Measurements from ENCODE around the gene COX8C. TPM values are rescaled to one million over a fixed set of nuclear protein-coding genes. Genes with fewer than 3 reads are reported as not detected.
A peak's percentile ranks its signal among the peaks of the same experiment; 100 is the strongest.

The COX8C gene
- total and polyA plus RNA-seq, 3 donors from 2014 or later: 19.9 to 65.3 (median 39.1) TPM

GRCh38 chr14:93333631-93334103 is 13.3 kb upstream of the COX8C start:
- TF ChIP-seq CTCF (IDR thresholded peaks at IDR 0.05) (no peak), POLR2A (IDR thresholded peaks at IDR 0.05) (no peak)
- no peak for DNase-seq
- Histone ChIP-seq H3K9me3 (no peaks in the 10 kb centered on the region), H3K4me1 (peaks cover 11% of the 10 kb centered on the region), H3K27ac (peak overlapping the region; percentile 78 to 97), H3K36me3 (ENCODE audit: low read depth, missing control alignments) (no peaks in the 10 kb centered on the region), H3K27me3 (no peaks in the 10 kb centered on the region), H3K4me3 (peak overlapping the region; percentile 82 to 95)
- intact Hi-C loops (cut with DNase I; ENCODE audit: low total_unique reads): no loop called here
- WGBS, 2 donors: 2 to 9% methylated on average over 7 of the region's 7 CpGs

DNA sequence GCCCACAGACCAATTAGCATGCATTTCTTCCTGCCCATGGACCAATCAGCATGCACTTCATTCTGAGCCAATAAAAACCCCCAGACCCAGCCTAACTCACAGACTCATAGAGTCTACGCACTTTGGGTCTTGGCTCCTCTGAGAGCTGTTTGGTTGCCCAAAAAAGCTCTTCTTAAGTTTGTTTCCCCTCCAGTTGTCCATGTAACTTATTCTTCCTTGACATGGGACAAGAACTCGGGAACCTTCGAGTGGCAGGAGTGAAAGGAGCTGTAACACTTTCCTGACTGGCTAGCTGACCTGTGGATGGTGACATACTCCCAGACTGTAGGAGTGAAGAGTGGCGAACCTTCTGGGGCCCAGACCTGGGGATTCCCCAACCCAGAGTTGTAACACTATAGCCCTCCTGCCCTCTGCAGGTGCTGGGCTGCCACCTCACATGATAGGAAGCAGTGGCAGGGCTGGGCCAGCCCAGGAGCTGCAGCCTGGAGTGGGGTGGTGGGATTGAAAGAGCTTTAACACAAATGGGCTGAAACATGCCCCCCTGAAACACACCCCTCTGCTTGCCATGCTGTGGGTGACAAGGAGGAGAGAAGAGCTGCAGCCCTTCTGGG is 9.7 kb upstream of the COX8C start:
- TF ChIP-seq CTCF (IDR thresholded peaks at IDR 0.05) (no peak), POLR2A (IDR thresholded peaks at IDR 0.05) (no peak)
- DNase-seq: no peak
- H3K4me3 ChIP-seq: no peak overlapping the region
- no peak overlapping the region for H3K27ac ChIP-seq
- 82 to 87% methylated on average over 4 of the region's 4 CpGs for WGBS, 2 donors
- peaks cover 6% of the 10 kb centered on the region for H3K4me1 ChIP-seq
- H3K27me3 ChIP-seq: no peaks in the 10 kb centered on the region
- H3K36me3 ChIP-seq (ENCODE audit: low read depth, missing control alignments): no peaks in the 10 kb centered on the region
- no peaks in the 10 kb centered on the region for H3K9me3 ChIP-seq
- intact Hi-C loops (cut with DNase I; ENCODE audit: low total_unique reads): no loop called here

DNA sequence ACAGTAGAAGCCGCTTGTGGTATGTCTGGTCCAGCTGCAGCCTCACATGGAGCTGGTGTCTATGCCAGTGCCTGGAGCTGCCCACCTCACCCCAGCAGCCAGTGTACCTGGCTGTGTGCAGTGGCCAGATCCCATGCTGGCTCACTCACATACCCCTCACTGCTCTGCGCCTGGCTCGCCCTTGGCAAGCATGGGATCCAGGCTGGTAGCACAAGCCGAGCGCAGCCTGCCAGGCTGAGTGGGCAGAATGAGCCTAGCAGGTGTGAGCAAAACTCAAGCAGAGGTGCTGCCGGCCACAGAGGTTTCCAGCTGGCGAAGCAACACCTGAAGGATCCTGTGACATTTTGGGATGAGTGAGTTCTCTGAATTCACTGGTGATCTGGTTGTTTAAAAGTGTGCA is 9.1 kb upstream of the COX8C start:
- intact Hi-C loops (cut with DNase I; ENCODE audit: low total_unique reads): no loop called here
- no peaks in the 10 kb centered on the region for H3K27me3 ChIP-seq
- WGBS, 2 donors: 96% methylated on average over 3 to 6 of the region's 7 CpGs
- H3K27ac ChIP-seq: no peak overlapping the region
- H3K4me1 ChIP-seq: peaks cover 6% of the 10 kb centered on the region
- H3K4me3 ChIP-seq: no peak overlapping the region
- H3K9me3 ChIP-seq: no peaks in the 10 kb centered on the region
- DNase-seq: no peak
- no peaks in the 10 kb centered on the region for H3K36me3 ChIP-seq (ENCODE audit: low read depth, missing control alignments)
- TF ChIP-seq POLR2A (IDR thresholded peaks at IDR 0.05) (no peak), CTCF (IDR thresholded peaks at IDR 0.05) (no peak)

DNA sequence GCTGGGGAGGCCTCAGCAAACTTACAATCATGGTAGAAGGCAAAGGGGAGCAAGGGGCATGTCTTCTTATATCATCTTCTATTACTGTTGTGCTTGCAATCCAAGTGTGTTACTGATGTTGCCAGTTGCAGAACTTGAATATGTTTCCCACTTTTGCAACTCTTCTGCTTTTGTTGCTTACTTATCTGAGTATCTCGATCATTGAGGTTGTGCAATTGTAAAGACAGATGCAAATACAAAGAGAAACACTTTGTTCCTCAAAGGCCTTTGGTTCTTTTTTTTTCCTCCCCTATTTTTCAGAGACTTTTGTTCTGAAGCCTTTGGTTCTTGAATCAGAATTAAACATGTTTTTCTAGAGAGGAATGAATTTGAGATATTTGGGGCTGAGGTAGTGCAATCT is 3.7 kb upstream of the COX8C start:
- Histone ChIP-seq H3K4me3 (no peak overlapping the region), H3K27me3 (no peaks in the 10 kb centered on the region), H3K27ac (no peak overlapping the region), H3K9me3 (no peaks in the 10 kb centered on the region), H3K36me3 (ENCODE audit: low read depth, missing control alignments) (no peaks in the 10 kb centered on the region), H3K4me1 (no peaks in the 10 kb centered on the region)
- intact Hi-C loops (cut with DNase I; ENCODE audit: low total_unique reads): no loop called here
- TF ChIP-seq POLR2A (IDR thresholded peaks at IDR 0.05) (no peak), CTCF (IDR thresholded peaks at IDR 0.05) (no peak)
- no peak for DNase-seq
- 51 to 55% methylated on average over 1 of the region's 1 CpG for WGBS, 2 donors

- no peak for DNase-seq
- no peaks in the 10 kb centered on the region for H3K36me3 ChIP-seq (ENCODE audit: low read depth, missing control alignments)
- H3K27ac ChIP-seq: no peak overlapping the region
- H3K4me3 ChIP-seq: no peak overlapping the region
- H3K9me3 ChIP-seq: no peaks in the 10 kb centered on the region
- WGBS, 2 donors: 59 to 69% methylated on average over 2 of the region's 2 CpGs
- TF ChIP-seq CTCF (IDR thresholded peaks at IDR 0.05) (no peak), POLR2A (IDR thresholded peaks at IDR 0.05) (no peak)
- intact Hi-C loops (cut with DNase I; ENCODE audit: low total_unique reads): no loop called here
- H3K27me3 ChIP-seq: no peaks in the 10 kb centered on the region
- H3K4me1 ChIP-seq: no peaks in the 10 kb centered on the region
Measured at GRCh38 chr14:93343797-93344196, 3.2 kb upstream of the COX8C start.

Data from testis (tissue), 3 donors.